Neuronal stem cell (in vitro differentiated cells): Measurements from ENCODE around the gene VPS50.

ENCODE experiments used
- DNase-seq: peaks from one replicate; pipeline ENCODE4 v3.0.0-alpha.2; 2013; ENCODE audit warnings: low spot score
- H2AFZ ChIP-seq: one replicate; pipeline ENCODE4 v1.6.1; 2013; ENCODE audit warnings: mild to moderate bottlenecking, low read length, inconsistent platforms
- H2AK5ac ChIP-seq: 2 replicates; pipeline ENCODE4 v1.6.1; 2013; ENCODE audit warnings: low read depth, mild to moderate bottlenecking, inconsistent platforms, low read length, moderate library complexity, mixed read lengths
- H2BK120ac ChIP-seq: 2 replicates; pipeline ENCODE4 v1.6.1; 2013; ENCODE audit warnings: low read depth, mild to moderate bottlenecking, inconsistent platforms, low read length, moderate library complexity, mixed read lengths
- H2BK12ac ChIP-seq: one replicate; pipeline ENCODE4 v1.6.1; 2013; ENCODE audit warnings: low read length, inconsistent platforms
- H2BK15ac ChIP-seq: 2 replicates; pipeline ENCODE4 v1.6.1; 2013; ENCODE audit warnings: mild to moderate bottlenecking, low read length, inconsistent platforms, mixed read lengths
- H2BK5ac ChIP-seq: one replicate; pipeline ENCODE4 v1.6.1; 2013; ENCODE audit warnings: inconsistent platforms, mild to moderate bottlenecking, low read length, moderate library complexity
- H3K14ac ChIP-seq: one replicate; pipeline ENCODE4 v1.6.1; 2013; ENCODE audit warnings: low read length, inconsistent platforms
- H3K18ac ChIP-seq: 2 replicates; pipeline ENCODE4 v1.6.1; 2013; ENCODE audit warnings: low read length, inconsistent platforms
- H3K23ac ChIP-seq: 2 replicates; pipeline ENCODE4 v1.6.1; 2013; ENCODE audit warnings: low read depth, mild to moderate bottlenecking, mixed read lengths, low read length, inconsistent platforms; ENCODE audit not compliant: poor library complexity
- H3K27ac ChIP-seq: replicated peaks from 3 replicates; pipeline ENCODE4 v1.5.1; 2013; ENCODE audit warnings: low read length, inconsistent platforms
- H3K27me3 ChIP-seq, 3 experiments: 2 replicates each; pipeline ENCODE4 v1.6.1; 2013; ENCODE audit warnings: low read length in 3 of 3, mild to moderate bottlenecking in 2 of 3, inconsistent platforms in 1 of 3, low read depth in 1 of 3, mixed read lengths in 1 of 3, moderate library complexity in 1 of 3; ENCODE audit not compliant: control insufficient read depth in 3 of 3, insufficient read depth in 3 of 3
- H3K36me3 ChIP-seq, 2 donors: replicated peaks in 1 of 2; 2 replicates each; pipeline ENCODE4 v1.6.1; 2013; ENCODE audit warnings: low read length in 2 of 2; ENCODE audit not compliant: control insufficient read depth in 2 of 2, insufficient read depth in 2 of 2
- H3K4ac ChIP-seq: 2 replicates; pipeline ENCODE4 v1.6.1; 2013; ENCODE audit warnings: inconsistent platforms, mild to moderate bottlenecking, low read length, moderate library complexity
- H3K4me1 ChIP-seq, 2 donors: 1 replicate in 1 of 2; 2 replicates in 1 of 2; pipeline ENCODE4 v1.6.1; 2013; ENCODE audit warnings: low read length in 2 of 2, low read depth in 1 of 2; ENCODE audit not compliant: control insufficient read depth in 2 of 2, insufficient read depth in 1 of 2
- H3K4me2 ChIP-seq: one replicate; pipeline ENCODE4 v1.6.1; 2013; ENCODE audit warnings: mild to moderate bottlenecking, low read length, inconsistent platforms; ENCODE audit not compliant: insufficient read depth, poor library complexity, severe bottlenecking
- H3K4me3 ChIP-seq, 2 donors: 2 replicates each; pipeline ENCODE4 v1.5.1; 2013; ENCODE audit warnings: low read length in 2 of 2, mild to moderate bottlenecking in 2 of 2, inconsistent platforms in 1 of 2, moderate library complexity in 1 of 2
- H3K79me1 ChIP-seq: one replicate; pipeline ENCODE4 v1.6.1; 2013; ENCODE audit warnings: low read depth, mild to moderate bottlenecking, inconsistent platforms, low read length, moderate library complexity
- H3K9ac ChIP-seq: one replicate; pipeline ENCODE4 v1.6.1; 2013; ENCODE audit warnings: mild to moderate bottlenecking, low read depth, low read length, inconsistent platforms; ENCODE audit not compliant: poor library complexity
- H3K9me3 ChIP-seq, 2 donors: replicated peaks in 1 of 2; 2 replicates each; pipeline versions ENCODE3 to v1.6.1; 2013; ENCODE audit warnings: low read length in 2 of 2, mild to moderate bottlenecking in 2 of 2, inconsistent platforms in 1 of 2, low read depth in 1 of 2, mixed read lengths in 1 of 2, moderate library complexity in 1 of 2; ENCODE audit not compliant: control insufficient read depth in 2 of 2, insufficient read depth in 1 of 2
- H4K8ac ChIP-seq: one replicate; pipeline ENCODE4 v1.6.1; 2013; ENCODE audit warnings: low read depth, mild to moderate bottlenecking, inconsistent platforms, low read length, moderate library complexity
- H4K91ac ChIP-seq: one replicate; pipeline ENCODE4 v1.6.1; 2013; ENCODE audit warnings: low read length, low read depth, mild to moderate bottlenecking, inconsistent platforms; ENCODE audit not compliant: poor library complexity
- WGBS, 2 donors: extraction: QIAGEN DNeasy Blood & Tissue Kit; methylation state at CpG; one replicate each; pipeline ENCODE4 v1.1.7; 2013; ENCODE audit warnings: missing lambda C conversion rate in 2 of 2, mixed read lengths in 1 of 2; ENCODE audit not compliant: insufficient read length in 2 of 2, insufficient replicate concordance in 1 of 2; ENCODE audit errors: extremely low coverage in 2 of 2; 5-methylcytosine and 5-hydroxymethylcytosine counted together

Gene VPS50

GRCh38 chr7:93279541-93279940, 47.4 kb downstream of the VPS50 start:
- no peak overlapping the region for H2BK5ac ChIP-seq
- H3K27ac ChIP-seq = no peak overlapping the region
- no peak overlapping the region for H3K23ac ChIP-seq
- no peak overlapping the region for H2AK5ac ChIP-seq
- no peak overlapping the region for H2BK120ac ChIP-seq
- no peak overlapping the region for H3K18ac ChIP-seq
- no peak overlapping the region for H3K4me3 ChIP-seq
- no peaks in the 10 kb centered on the region for H3K9me3 ChIP-seq
- H2BK12ac ChIP-seq = no peak overlapping the region
- no peak overlapping the region for H4K8ac ChIP-seq
- no peaks in the 10 kb centered on the region for H3K79me1 ChIP-seq
- H2AFZ ChIP-seq = no peak overlapping the region
- H2BK15ac ChIP-seq = no peak overlapping the region
- H3K36me3 ChIP-seq = peaks cover 0 to 28% of the 10 kb centered on the region in 2 donors
- no peak overlapping the region for H3K4ac ChIP-seq
- no peak overlapping the region for H3K4me2 ChIP-seq
- no peak overlapping the region for H3K9ac ChIP-seq
- no peaks in the 10 kb centered on the region for H3K4me1 ChIP-seq
- no peak overlapping the region for H4K91ac ChIP-seq
- no peak for DNase-seq
- WGBS, 2 donors = no CpG with 5 or more reads among the region's 1 CpG
- no peak overlapping the region for H3K14ac ChIP-seq
- H3K27me3 ChIP-seq = no peaks in the 10 kb centered on the region

- Histone ChIP-seq H3K4me3 (no peak overlapping the region), H3K36me3 (no peaks in the 10 kb centered on the region), H3K4me2 (no peak overlapping the region), H3K4me1 (no peaks in the 10 kb centered on the region), H3K23ac (no peak overlapping the region), H2AFZ (no peak overlapping the region), H3K79me1 (no peaks in the 10 kb centered on the region), H2BK12ac (no peak overlapping the region), H4K91ac (no peak overlapping the region), H2BK5ac (no peak overlapping the region), H2AK5ac (no peak overlapping the region), H3K4ac (no peak overlapping the region), H2BK120ac (no peak overlapping the region), H3K27me3 (no peaks in the 10 kb centered on the region), H2BK15ac (no peak overlapping the region), H3K9me3 (no peaks in the 10 kb centered on the region), H4K8ac (no peak overlapping the region), H3K27ac (no peak overlapping the region), H3K18ac (no peak overlapping the region), H3K14ac (no peak overlapping the region), H3K9ac (no peak overlapping the region)
- WGBS, 2 donors = no CpG with 5 or more reads among the region's 1 CpG
- no peak for DNase-seq
Measured at GRCh38 chr7:93284908-93285307, 52.7 kb downstream of the VPS50 start.

- Histone ChIP-seq H3K23ac (no peak overlapping the region), H2AK5ac (no peak overlapping the region), H4K8ac (no peak overlapping the region), H3K9ac (no peak overlapping the region), H4K91ac (no peak overlapping the region), H2BK15ac (no peak overlapping the region), H3K4ac (no peak overlapping the region), H3K36me3 (no peaks in the 10 kb centered on the region), H3K4me1 (no peaks in the 10 kb centered on the region), H2BK12ac (no peak overlapping the region), H3K4me2 (no peak overlapping the region), H3K4me3 (no peak overlapping the region), H2AFZ (no peak overlapping the region), H3K9me3 (no peaks in the 10 kb centered on the region), H3K27ac (no peak overlapping the region), H3K18ac (no peak overlapping the region), H2BK120ac (no peak overlapping the region), H3K14ac (no peak overlapping the region), H3K27me3 (no peaks in the 10 kb centered on the region), H3K79me1 (no peaks in the 10 kb centered on the region), H2BK5ac (no peak overlapping the region)
- no CpG with 5 or more reads among the region's 2 CpGs for WGBS, 2 donors
- no peak for DNase-seq
Measured at GRCh38 chr7:93293229-93293628, 61.1 kb downstream of the VPS50 start.

GRCh38 chr7:93298206-93298605, 66.0 kb downstream of the VPS50 start:
- H3K4ac ChIP-seq = no peak overlapping the region
- H3K4me2 ChIP-seq = no peak overlapping the region
- H3K36me3 ChIP-seq = no peaks in the 10 kb centered on the region
- no peak overlapping the region for H3K23ac ChIP-seq
- H2AFZ ChIP-seq = no peak overlapping the region
- H2BK120ac ChIP-seq = no peak overlapping the region
- DNase-seq = no peak
- H2BK5ac ChIP-seq = no peak overlapping the region
- no peak overlapping the region for H3K9ac ChIP-seq
- H3K18ac ChIP-seq = no peak overlapping the region
- H2AK5ac ChIP-seq = no peak overlapping the region
- no peak overlapping the region for H3K27ac ChIP-seq
- H2BK12ac ChIP-seq = no peak overlapping the region
- H3K27me3 ChIP-seq = no peaks in the 10 kb centered on the region
- no peak overlapping the region for H3K4me3 ChIP-seq
- H3K4me1 ChIP-seq = no peaks in the 10 kb centered on the region
- no peaks in the 10 kb centered on the region for H3K9me3 ChIP-seq
- no peak overlapping the region for H2BK15ac ChIP-seq
- H4K91ac ChIP-seq = no peak overlapping the region
- WGBS, 2 donors = no CpG with 5 or more reads among the region's 1 CpG
- no peaks in the 10 kb centered on the region for H3K79me1 ChIP-seq
- H4K8ac ChIP-seq = no peak overlapping the region
- no peak overlapping the region for H3K14ac ChIP-seq
